Measurements from ENCODE around the gene TPRG1.

TPRG1 gene

DNA sequence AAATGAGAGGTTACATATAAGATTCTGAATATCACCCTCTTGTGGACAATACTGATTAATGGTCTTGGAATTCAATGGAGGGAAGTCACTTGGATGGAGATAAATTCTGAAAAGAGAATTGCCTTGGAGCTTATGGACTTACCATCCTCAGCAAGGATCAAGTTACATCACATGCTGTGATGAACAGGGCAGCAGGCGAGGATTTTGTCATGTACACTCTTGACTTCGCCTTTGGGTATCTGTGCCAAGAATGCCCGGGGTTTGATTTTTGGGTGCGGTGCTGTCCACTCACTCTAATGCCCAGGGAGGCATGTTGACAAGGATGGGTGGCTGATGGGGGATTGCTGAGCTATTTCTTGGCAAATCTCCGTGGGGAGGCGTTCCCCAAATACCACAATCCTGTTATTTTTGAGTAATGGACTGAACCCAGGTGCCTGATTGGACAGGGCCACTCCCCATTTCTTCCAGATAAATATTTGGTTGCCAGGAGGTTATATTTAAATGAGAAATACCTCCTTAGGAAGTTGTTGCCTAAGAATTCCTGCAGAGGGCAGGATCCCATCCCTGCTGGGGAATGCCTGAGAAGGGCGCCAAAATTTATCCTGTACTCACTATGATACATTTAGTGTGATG is 96.3 kb downstream of the TPRG1 start:
- Histone ChIP-seq H3K27ac (replicated peaks) (no peak overlapping the region), H3K27me3 (ENCODE audit: insufficient read depth, poor library complexity, severe bottlenecking) (no peaks in the 10 kb centered on the region), H3K4me3 (replicated peaks; ENCODE audit: insufficient read depth, low read length) (no peak overlapping the region)
- no peak for TF ChIP-seq GABPA (IDR thresholded peaks at IDR 0.05; ENCODE audit: low read depth)
- TF ChIP-seq, protein P1, sequence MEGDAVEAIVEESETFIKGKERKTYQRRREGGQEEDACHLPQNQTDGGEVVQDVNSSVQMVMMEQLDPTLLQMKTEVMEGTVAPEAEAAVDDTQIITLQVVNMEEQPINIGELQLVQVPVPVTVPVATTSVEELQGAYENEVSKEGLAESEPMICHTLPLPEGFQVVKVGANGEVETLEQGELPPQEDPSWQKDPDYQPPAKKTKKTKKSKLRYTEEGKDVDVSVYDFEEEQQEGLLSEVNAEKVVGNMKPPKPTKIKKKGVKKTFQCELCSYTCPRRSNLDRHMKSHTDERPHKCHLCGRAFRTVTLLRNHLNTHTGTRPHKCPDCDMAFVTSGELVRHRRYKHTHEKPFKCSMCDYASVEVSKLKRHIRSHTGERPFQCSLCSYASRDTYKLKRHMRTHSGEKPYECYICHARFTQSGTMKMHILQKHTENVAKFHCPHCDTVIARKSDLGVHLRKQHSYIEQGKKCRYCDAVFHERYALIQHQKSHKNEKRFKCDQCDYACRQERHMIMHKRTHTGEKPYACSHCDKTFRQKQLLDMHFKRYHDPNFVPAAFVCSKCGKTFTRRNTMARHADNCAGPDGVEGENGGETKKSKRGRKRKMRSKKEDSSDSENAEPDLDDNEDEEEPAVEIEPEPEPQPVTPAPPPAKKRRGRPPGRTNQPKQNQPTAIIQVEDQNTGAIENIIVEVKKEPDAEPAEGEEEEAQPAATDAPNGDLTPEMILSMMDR (IDR thresholded peaks at IDR 0.05; ENCODE audit: insufficient read depth, low read length) = no peak
- TF ChIP-seq REST (IDR thresholded peaks at IDR 0.05; ENCODE audit: insufficient replicate concordance, low read depth) = no peak
- TF ChIP-seq POLR2AphosphoS5 (IDR thresholded peaks at IDR 0.05; ENCODE audit: low read depth) = no peak
- no peak for TF ChIP-seq SPI1 (IDR thresholded peaks at IDR 0.05; ENCODE audit: borderline replicate concordance, low read depth)
- DNase-seq (ENCODE audit: low read depth in 1 of 2, low spot score in 1 of 2) = no peak

DNA sequence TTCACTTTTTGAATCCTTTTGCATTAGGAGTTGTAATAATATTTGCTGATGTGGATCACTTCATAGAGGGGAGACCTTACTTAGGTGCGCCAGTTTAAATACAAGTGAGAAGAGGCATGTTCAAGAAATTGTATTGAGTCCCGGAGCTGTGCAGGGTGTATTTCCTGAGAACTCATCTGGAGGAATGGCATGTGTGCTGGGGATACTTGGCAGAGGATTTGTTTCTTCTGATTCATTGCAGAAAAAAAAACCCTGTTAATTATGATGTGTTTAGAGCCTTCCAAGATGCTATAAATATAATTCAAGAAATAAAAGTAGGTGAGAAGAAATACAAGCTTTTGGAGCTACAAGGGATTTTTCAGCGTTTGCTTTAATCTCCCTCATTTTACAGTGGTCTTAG is 97.6 kb downstream of the TPRG1 start:
- Histone ChIP-seq H3K27ac (replicated peaks) (no peak overlapping the region), H3K27me3 (ENCODE audit: insufficient read depth, poor library complexity, severe bottlenecking) (no peaks in the 10 kb centered on the region), H3K4me3 (replicated peaks; ENCODE audit: insufficient read depth, low read length) (no peak overlapping the region)
- TF ChIP-seq SPI1 (IDR thresholded peaks at IDR 0.05; ENCODE audit: borderline replicate concordance, low read depth) (no peak), GABPA (IDR thresholded peaks at IDR 0.05; ENCODE audit: low read depth) (no peak), REST (IDR thresholded peaks at IDR 0.05; ENCODE audit: insufficient replicate concordance, low read depth) (no peak), POLR2AphosphoS5 (IDR thresholded peaks at IDR 0.05; ENCODE audit: low read depth) (no peak)
- TF ChIP-seq, protein P1 (IDR thresholded peaks at IDR 0.05; ENCODE audit: insufficient read depth, low read length) = no peak
- no peak for DNase-seq (ENCODE audit: low read depth in 1 of 2, low spot score in 1 of 2)

- peak in 1 of 2 experiments; percentile 68 for DNase-seq (ENCODE audit: low read depth in 1 of 2, low spot score in 1 of 2)
- Histone ChIP-seq H3K27me3 (ENCODE audit: insufficient read depth, poor library complexity, severe bottlenecking) (no peaks in the 10 kb centered on the region), H3K4me3 (replicated peaks; ENCODE audit: insufficient read depth, low read length) (no peak overlapping the region), H3K27ac (replicated peaks) (no peak overlapping the region)
- TF ChIP-seq, protein P1 (IDR thresholded peaks at IDR 0.05; ENCODE audit: insufficient read depth, low read length) = peak; percentile 84
- no peak for TF ChIP-seq REST (IDR thresholded peaks at IDR 0.05; ENCODE audit: insufficient replicate concordance, low read depth)
- TF ChIP-seq POLR2AphosphoS5 (IDR thresholded peaks at IDR 0.05; ENCODE audit: low read depth) = no peak
- no peak for TF ChIP-seq GABPA (IDR thresholded peaks at IDR 0.05; ENCODE audit: low read depth)
Observed at GRCh38 chr3:189270248-189270832, 98.6 kb downstream of the TPRG1 start.
